NCI-H2029 (cell line): Measurements from ENCODE around the gene ZNF121.
"Not testable (repeated sequence)": the region's sequence is repeated elsewhere in the genome, so short reads cannot be mapped to it uniquely, and the experiment has no call there.

Experiments
- DNase-seq: peaks from one replicate; lab custom pipeline; 2025; lab: John Stamatoyannopoulos, UW

Gene ZNF121

DNA sequence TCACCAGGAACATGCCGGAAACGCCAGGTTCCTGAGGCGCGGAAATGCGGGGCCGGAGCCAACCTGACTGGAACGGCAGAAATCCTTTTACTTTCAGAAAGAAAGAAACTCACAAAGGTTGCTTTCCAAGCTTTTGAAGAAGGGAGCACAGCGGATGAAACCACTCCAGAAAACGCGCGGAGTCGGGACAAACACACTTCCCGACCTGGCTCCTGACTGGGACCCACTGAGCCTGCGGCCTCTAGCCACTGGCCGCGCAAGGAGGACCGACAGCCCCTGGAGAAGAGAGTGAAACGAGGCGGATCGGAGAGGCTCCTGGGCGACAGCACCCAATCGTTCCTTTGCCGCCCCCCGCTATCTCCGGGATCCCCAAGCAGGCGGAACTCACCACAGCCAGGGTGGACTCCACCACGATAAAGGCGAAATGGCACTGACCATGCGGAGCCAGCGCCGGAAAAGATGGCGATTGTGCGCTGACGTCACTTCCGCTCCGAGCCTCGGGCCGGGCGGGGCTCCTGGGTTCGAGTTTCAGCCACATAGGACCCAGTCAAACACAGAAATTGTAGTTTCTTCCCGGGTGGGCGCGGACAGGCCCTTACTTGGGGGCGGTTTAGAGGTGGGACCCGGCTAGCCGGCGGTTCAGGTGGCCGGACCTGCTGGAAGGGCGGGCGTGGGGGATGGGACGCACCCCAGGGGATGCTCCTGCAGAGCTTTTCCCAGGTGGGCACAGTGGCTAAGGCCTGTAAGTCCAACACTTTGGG is at the start of gene ZNF121:
TSS of gene ZNF121 (minus strand) at position 432 of the 761 bp plus-strand sequence. CDS start 16,407 bp downstream, outside the sequence.
- peak; percentile 86 for DNase-seq

GRCh38 chr19:9627856-9628255 is 43.6 kb upstream of the ZNF121 start:
- no peak for DNase-seq

DNA sequence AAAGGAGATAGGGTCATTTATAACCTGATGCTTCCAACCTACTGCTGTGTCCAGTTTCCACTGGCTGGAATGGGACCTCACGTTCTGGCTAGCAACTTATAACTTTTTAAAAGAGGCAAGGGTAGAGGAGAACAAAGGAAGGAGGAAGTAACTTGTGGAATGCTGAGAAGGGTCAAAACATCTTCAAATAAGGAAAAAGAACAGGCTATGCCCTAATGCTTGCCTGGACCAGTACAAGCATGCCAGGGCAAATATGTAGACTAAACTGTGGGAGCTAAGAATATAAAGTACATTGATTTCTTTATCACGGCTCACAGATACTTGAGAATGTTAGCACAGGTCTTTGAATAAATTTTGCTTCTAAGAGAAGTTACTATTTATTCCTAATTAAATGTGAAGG is 38.2 kb upstream of the ZNF121 start:
- DNase-seq, result no peak

DNA sequence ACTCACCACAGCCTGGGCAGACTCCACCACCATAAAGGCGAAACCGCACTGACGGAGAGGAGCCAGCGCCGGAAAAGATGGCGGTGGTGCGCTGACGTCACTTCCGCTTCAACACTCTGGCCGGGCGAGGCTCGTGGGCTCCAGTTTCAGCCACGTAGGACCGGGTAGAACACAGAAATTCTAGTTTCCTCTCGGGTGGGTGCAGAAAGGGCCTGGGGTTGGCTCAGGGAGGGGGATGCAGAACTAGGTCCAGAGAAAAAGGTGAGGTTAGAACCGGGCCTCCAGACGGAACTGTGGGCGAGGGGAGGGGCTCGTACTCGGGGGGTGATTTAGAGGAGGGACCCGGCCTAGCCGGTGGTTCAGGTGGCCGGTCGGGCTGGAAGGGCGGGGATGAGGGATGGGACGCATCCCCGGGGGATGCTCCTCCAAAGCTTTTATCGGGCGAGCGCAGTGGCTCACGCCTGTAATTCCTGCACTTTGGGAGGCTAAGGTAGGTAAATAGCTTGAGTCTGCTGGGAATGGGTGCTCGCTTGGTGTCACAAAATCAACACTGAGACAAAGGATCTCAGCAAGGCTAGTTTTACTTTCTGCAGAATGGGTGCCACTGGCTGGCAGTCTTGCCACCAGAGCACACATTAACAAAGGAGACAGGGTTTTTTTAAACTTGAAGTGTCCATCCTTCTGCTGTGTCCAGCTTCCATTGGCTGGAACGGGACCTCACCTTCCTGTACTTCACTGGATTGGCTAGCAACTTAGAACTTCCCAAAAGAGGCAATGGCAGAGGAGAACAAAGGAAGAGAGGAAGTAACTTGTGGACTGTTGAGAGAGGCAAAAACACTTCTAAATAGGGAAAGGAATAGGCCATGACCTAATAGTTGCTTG is 37.1 kb upstream of the ZNF121 start, which contains the start of gene ZNF561:
TSS of gene ZNF561 (minus strand) at position 77 of the 882 bp plus-strand sequence. CDS start 1,776 bp downstream, outside the sequence.
- peak; percentile 65 for DNase-seq

GRCh38 chr19:9620842-9621155 is 36.5 kb upstream of the ZNF121 start:
- DNase-seq, result no peak

- no peak for DNase-seq
These were observed 31.5 kb upstream of the ZNF121 start for GRCh38 chr19:9615844-9616243.

- no peak for DNase-seq
These were observed 26.3 kb upstream of the ZNF121 start for GRCh38 chr19:9610484-9611113.

GRCh38 chr19:9608912-9609311 is 24.6 kb upstream of the ZNF121 start:
- no peak for DNase-seq

- no peak for DNase-seq
These were observed 12.7 kb upstream of the ZNF121 start for GRCh38 chr19:9597027-9597426.

DNA sequence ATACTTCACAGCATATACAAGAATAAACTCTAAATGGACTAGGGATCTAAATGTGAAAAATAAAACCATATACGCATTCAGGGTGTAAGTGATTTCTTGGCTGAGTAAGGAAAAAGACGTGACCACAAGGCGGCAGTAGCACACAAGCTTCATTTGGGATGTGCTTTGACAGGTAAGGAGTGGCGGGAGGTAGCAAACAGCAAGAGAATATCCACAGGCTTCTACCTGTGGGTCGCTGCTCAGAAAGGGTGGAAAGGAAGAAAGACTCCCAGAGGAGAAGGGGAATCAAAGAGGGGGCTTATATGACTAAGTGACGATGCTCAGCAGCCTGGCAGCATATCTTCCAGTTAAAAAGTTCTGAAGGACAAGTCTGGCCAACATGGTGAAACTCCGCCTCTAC is 2.5 kb upstream of the ZNF121 start:
- peak; percentile 52 for DNase-seq

DNA sequence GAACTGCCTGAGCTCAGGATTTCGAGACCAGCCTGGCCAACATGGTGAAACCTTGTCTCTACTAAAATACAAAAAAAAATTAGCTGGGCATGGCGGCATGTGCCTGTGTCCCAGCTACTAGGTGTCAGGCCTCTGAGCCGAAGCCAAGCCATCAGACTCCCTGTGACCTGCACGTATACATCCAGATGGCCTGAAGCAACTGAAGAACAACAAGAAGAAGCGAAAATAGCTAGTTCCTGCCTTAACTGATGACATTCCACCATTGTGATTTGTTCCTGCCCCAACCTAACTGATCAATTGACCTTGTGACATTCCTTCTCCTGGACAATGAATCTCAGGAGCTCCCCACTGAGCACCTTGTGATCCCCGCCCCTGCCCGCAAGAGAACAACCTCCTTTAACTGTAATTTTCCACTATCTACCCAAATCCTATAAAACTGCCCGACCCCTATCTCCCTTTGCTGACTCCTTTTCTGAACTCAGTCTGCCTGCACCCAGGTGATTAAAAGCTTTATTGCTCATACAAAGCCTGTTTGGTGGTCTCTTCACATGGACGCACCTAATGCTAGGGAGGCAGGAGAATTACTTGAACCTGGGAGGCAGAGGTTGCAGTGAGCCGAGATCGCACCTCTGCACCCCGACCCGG is 2.1 kb downstream of the ZNF121 start:
- not testable (repeated sequence) for DNase-seq

DNA sequence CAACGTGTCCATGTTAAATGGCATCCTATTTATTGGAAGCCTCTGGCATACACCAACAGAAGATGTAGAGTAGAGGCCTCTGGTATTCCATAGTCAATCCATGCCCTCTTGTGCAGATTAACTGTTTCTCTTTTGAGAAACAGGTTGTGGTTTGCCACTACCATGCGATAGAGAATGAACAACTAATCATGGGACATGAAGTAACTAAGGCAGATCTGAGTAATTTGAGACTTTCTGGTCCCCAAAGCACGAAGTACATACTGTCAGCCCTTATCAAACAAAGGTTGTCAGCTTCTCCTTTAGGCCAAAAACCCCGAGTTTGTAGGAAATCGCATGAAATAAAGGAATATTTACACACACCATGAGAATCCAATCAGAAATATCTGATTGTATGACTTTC is 3.6 kb downstream of the ZNF121 start:
- DNase-seq, result no peak

GRCh38 chr19:9570255-9570654 is 14.0 kb downstream of the ZNF121 start:
- no peak for DNase-seq

- DNase-seq, result no peak
These were observed 17.6 kb downstream of the ZNF121 start for GRCh38 chr19:9566729-9567128.

- DNase-seq, result no peak
These were observed 18.2 kb downstream of the ZNF121 start for GRCh38 chr19:9565900-9566705.

DNA sequence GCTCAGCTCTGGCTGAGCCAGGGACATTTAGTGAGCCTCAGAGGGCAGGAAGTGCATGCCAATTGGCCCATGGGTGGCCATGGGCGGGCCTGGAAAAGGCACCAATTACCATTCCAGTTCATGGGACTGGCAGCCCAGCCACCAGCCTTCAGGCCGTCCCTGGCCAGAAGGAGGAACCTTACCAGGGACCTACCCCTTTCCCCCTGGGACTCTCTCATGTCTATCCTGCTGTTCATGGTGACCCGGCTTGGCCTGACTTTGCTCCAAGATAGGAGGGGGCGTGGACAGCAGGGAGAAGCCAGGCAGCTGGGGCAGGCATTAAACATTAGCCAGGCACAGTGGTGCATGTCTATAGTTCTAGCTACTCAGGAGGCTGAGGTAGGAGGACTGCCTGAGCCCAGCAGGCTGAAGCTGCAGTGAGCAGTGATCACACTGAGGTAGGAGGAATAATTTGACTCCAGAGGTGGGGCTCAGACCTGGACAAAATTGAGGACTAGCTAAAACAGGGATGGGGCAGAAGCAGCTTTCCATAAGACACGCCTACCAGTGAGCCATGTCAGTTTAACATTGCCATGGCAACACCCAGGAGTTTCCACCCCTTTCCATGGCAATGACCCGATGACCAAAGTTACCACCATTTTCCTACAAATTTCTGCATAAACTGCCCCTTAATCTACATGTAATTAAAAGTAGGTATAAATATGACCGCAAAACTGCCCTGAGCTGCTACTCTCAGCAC is 31.6 kb downstream of the ZNF121 start:
- no peak for DNase-seq

DNA sequence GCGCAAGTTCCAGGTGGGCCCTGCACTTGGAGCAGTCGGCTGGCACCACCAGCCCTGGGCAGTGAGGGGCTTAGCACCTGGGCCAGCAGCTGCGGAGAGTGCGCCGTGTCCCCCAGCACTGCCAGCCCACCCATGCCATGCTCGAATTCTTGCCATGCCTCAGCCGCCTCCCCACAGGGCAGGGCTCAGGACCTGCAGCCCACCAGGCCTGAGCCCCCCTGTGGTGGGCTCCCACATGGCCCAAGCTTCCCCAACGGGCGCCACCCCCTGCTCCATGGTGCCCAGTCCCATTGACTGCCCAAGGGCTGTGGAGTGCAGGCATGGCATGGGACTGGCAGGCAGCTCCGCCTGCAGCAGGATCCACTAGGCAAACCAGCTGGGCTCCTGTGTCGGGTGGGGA is 36.4 kb downstream of the ZNF121 start:
- no peak for DNase-seq

GRCh38 chr19:9541281-9541680 is 43.0 kb downstream of the ZNF121 start:
- DNase-seq, result not testable (repeated sequence)

GRCh38 chr19:9539921-9540320 is 44.4 kb downstream of the ZNF121 start:
- not testable (repeated sequence) for DNase-seq

- DNase-seq, result not testable (repeated sequence)
These were observed 45.1 kb downstream of the ZNF121 start for GRCh38 chr19:9539201-9539600.
